NOMO-1 treated with dmso at 0.1 percent for 144 hours (cell line): ENCODE measurements around the gene NFIX.
A peak's percentile ranks its signal among the peaks of the same experiment; 100 is the strongest.
"Not testable (repeated sequence)": the region's sequence is repeated elsewhere in the genome, so short reads cannot be mapped to it uniquely, and the experiment has no call there.

Source experiments
- DNase-seq: peaks from one replicate; lab custom pipeline; 2025; ENCODE audit not compliant: unreplicated experiment; lab: John Stamatoyannopoulos, UW

The NFIX gene

DNA sequence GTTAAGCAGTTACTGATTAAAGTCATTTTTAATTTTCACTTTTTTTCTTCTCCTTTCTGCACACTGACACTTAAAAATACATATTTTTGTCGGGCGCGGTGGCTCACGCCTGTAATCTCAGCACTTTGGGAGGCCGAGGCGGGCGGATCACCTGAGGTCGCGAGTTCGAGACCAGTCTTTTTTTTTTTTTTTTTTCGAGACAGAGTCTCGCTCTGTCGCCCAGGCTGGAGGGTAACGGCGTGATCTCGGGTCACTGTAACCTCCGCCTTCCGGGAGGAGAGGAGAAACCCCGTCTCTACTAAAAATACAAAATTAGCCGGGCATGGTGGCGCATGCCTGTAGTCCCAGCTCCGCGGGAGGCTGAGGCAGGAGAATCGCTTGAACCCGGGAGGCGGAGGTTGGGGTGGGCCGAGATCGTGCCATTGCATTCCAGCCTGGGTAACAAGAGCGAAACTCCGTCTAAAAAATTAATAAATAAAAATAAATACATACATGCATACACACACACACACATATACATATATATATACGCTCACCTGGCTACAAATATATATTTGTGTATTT is 37.8 kb upstream of the NFIX start:
- not testable (repeated sequence) for DNase-seq

GRCh38 chr19:12959481-12959880 is 35.8 kb upstream of the NFIX start:
- no peak for DNase-seq

DNA sequence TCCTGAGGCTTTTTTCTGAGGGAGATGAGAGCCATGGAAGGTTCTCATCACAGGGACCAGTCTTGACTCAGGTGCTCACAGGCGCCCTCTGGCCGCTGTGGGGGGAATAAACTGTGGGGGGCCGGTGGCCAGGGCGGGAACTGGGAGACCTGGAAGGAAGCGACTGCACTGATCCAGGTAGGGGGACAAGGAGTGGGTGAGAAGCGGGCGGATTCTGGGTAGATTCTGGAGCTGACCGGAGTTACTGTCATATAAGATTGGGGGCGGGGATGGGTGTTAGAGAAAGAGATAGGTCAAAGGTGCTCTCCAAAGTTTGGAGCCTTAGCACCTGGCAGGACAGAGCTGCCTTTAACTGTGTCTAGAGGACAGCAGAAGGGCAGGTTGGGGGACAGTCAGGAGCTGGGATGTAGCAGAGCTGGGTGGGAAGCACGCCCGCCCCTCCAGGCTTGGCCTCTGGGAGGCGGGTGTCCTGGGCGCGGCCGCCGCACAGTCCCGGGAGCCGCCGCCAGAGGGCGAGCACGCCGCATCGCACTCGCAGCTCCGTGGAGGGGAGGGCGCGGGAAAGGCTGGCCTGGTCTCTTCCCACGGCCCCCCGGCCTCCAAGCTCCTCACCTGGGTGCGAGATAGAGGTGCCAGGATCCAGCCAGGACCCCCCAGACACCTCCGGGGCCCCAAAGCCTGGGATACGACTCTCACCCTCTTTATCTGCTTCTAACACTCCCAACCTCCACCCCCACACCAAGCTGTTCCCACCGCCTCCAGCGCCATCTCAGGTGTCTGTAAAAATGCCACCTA is 30.1 kb upstream of the NFIX start:
- peak; percentile 38 for DNase-seq

GRCh38 chr19:12965812-12966135 is 29.5 kb upstream of the NFIX start:
- DNase-seq: no peak

DNA sequence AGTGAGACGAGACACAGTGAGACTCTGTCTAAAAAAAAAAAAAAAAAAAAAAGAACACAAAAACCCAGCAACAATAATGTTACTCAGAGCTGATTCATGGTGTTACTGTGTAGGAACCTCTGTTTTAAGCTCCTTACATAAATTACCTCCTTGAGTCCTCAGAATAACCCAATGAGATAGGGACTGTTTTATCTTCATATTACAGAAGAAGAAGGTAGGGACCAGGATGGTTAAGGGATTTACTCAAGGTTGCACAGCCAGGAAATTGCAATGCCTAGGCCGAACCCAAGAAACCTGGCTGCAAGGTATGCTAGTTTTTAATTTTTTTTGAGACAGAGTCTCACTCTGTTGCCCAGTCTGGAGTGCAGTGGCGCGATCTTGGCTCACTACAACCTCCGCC is 27.4 kb upstream of the NFIX start:
- no peak for DNase-seq

DNA sequence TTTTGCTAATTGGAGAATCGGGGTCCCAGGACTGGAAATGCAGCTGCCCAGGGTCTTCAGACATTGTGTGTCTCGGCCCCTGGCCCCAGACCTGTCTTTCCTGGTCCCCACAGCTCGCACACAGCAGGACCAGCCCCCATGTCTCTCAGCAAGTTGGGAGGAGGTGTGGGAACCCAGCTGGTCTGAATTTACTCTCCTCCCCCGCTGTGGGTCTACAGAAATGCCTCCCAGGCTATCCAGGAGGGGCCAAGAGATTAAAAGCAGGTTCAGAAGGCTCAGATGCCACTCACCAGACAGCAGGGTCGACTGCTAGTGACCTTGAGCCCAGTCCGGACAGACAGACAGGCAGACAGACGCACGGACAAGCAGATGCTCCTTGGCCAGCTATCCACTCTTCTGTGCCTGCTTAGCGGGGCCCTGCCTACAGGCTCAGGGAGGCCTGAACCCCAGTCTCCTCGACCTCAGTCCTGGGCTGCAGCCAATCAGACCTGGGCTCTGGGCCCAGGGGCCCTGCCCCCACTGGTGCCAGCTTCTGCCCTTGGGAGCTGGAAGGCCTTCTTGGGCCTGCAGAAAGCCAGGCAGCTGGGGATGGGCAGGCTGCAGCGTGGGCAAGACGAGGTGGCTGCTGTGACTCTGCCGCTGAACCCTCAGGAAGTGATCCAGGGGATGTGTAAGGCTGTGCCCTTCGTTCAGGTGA is 25.8 kb upstream of the NFIX start, which contains the start of gene DAND5:
Gene DAND5 (plus strand): TSS at position 285 of the 697 bp plus-strand sequence. CDS start 85 bp downstream, at position 370.
- DNase-seq: no peak

DNA sequence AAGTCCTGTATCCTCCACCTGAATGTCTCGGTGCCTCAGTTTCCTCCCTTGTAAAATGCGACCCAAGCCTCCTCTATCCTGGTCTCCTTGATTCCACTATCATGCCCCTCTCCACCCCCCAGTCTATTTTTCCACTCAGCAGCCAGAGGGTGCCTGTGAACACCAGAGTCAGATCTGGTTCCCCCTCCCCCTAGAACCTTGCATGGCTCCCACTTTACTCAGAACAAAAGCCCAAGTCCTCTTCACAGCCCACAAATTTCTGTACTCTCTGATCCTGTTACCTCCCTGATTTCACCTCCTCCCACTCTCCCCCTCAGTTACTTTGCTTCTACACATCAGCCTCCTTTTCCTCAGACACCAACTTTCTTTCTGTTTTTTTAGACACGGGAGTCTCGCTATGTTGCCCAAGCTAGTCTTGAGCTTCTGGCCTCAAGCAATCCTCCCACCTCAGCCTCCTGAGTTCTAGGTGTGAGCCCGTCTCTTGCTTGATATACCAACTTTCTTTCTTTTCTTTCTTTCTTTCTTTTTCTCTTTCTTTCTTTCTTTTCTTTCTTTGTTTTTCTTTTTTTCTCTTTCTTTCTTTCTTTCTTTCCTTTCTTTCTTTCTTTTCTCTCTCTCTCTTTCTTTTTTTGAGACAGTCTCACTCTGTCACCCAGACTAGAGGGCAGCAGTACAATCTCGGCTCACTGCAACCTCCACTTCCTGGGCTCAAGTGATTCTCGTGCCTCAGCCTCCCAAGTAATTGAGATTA is 25.0 kb upstream of the NFIX start:
- DNase-seq: no peak

DNA sequence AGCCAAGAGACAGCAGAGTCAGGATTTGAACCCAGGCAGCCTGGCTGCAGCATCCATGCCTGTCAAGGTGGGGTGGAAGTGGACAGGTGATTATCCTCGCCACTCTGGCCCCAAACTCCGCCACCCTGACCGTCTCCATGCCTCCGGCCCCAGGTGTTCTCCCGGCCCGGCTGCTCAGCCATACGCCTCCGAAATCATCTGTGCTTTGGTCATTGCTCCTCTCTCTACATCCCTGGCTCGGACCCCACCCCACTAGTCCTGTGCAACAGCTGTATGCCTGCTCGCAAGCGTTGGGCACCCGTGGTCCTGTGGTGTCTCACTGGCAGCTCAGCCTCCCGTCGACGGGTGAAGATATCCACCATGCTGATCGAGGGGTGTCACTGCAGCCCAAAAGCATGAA is 22.0 kb upstream of the NFIX start:
- DNase-seq: no peak

GRCh38 chr19:12974301-12975220 is 20.7 kb upstream of the NFIX start:
- DNase-seq: no peak

DNA sequence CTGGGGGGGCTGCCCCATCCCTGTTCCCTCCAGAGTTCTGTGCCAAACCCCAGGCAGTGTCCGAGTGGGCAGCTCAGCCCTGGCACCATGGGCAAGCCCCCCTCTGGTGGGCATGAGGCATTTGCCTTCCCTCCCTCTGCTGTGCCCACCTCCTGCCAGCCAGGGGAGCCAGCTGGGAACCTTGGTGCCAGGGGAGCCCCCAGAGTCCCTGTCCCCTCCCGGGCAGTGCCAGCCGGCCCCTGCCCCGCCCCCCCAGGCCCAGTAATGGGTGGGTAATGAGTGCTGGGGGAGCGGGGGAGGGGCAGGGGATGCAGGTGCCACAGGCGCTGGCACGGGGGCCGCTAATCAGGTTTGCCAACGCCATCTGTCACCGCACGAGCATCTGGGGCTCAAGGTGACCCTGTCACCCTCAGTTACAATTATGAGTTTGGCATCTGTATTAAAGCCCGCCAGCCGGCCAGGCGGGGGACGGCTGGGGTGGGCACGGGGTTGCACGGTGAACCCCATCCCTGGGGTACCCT is 20.0 kb upstream of the NFIX start:
- DNase-seq: no peak

DNA sequence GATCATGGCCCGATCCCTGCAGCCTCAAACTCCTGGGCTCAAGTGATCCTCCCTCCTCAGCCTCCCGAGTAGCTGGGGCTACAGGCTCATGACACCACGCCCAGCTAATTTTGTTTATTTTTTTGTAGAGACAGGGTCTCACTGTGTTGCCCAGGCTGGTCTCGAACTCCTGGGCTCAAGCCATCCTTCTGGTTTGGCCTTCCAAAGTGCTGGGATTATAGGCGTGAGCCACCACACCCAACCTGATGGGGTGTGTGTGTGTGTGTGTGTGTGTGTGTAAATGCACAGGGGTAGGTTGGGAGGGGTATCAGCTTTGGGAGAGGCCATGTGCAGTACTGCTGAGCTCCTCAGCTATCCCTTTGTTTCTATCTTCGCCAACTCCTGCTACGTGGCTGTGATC is 19.2 kb upstream of the NFIX start:
- DNase-seq: not testable (repeated sequence)

DNA sequence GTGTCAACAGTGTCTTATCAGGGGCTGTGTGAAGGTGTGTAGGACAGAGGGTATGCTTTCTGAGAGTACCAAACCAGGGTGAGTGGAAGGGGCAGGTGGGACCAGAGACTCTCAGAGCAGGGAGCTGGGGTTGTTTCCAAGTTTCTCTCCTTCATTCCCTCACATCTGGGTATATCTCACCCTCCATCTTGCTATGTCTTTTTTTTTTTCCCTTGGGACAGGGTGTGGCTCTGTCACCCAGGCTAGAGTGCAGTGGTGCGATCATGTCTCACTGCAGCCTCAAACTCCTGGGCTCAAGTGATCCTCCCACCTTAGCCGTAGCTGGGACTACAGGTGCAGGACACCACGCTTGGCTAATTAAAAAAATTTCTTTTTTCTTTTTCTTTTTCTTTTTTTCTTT is 15.3 kb upstream of the NFIX start:
- no peak for DNase-seq

GRCh38 chr19:12982648-12983047 is 12.6 kb upstream of the NFIX start:
- DNase-seq: no peak

GRCh38 chr19:12983091-12983490 is 12.2 kb upstream of the NFIX start:
- DNase-seq: no peak

- peak; percentile 48 for DNase-seq
These were observed 11.6 kb upstream of the NFIX start for GRCh38 chr19:12983542-12984142.

DNA sequence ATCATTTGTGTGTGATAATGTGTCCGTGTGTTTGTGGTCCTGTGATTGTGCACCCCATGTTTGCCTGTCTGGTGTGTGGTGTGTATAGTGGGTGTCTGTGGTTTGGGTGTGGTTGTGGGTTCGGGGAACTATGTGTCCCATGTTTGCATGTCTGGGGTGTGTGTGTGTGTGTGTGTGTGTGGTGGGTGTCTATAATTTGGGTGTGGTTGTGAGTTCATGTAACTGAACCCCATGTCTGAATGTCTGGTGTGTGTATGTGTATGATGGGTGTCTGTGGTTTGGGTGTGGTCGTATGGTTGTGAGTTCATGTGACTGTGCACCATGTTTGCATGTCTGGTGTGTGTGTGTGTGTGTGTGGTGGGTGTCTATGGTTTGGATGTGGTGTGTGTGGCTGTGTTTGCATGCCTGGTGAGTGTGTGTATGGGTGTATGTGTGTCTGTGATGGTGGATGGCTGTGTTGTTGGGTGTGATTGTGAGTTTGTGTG is 11.1 kb upstream of the NFIX start:
- no peak for DNase-seq

- DNase-seq: no peak
These were observed 10.6 kb upstream of the NFIX start for GRCh38 chr19:12984683-12985048.

- DNase-seq: no peak
These were observed 10.1 kb upstream of the NFIX start for GRCh38 chr19:12985049-12985776.

GRCh38 chr19:12986726-12987125 is 8.5 kb upstream of the NFIX start:
- no peak for DNase-seq
